Suppressor macrophage treated with lipopolysaccharide for 4 hours (primary cell): ENCODE measurements around the gene CEACAM8.
"Not testable (repeated sequence)": the region's sequence is repeated elsewhere in the genome, so short reads cannot be mapped to it uniquely, and the experiment has no call there.

ENCODE experiments used
- DNase-seq: peaks from one replicate; pipeline ENCODE4 v3.0.0-alpha.2; 2020

Gene CEACAM8

GRCh38 chr19:42594617-42595489 is at the start of gene CEACAM8:
CEACAM8 (minus strand) TSS chr19:42594924; CDS start chr19:42594828, 96 bp downstream.
- DNase-seq: no peak

GRCh38 chr19:42639324-42640092 is 44.8 kb upstream of the CEACAM8 start:
- not testable (repeated sequence) for DNase-seq

GRCh38 chr19:42635233-42635539 is 40.5 kb upstream of the CEACAM8 start:
- DNase-seq: no peak

- peak; percentile 63 for DNase-seq
Observed at GRCh38 chr19:42634409-42635232, 39.9 kb upstream of the CEACAM8 start.

GRCh38 chr19:42629191-42629590 is 34.5 kb upstream of the CEACAM8 start:
- no peak for DNase-seq

GRCh38 chr19:42628411-42629140 is 33.9 kb upstream of the CEACAM8 start:
- DNase-seq: peak; percentile 18

- no peak for DNase-seq
Observed at GRCh38 chr19:42627916-42628315, 33.2 kb upstream of the CEACAM8 start.

GRCh38 chr19:42626181-42626580 is 31.5 kb upstream of the CEACAM8 start:
- DNase-seq: no peak

GRCh38 chr19:42619271-42619670 is 24.5 kb upstream of the CEACAM8 start:
- DNase-seq: no peak

- no peak for DNase-seq
Observed at GRCh38 chr19:42613666-42614065, 18.9 kb upstream of the CEACAM8 start.

- not testable (repeated sequence) for DNase-seq
Observed at GRCh38 chr19:42610401-42610915, 15.7 kb upstream of the CEACAM8 start.

- DNase-seq: peak; percentile 64
Observed at GRCh38 chr19:42606660-42607351, 12.1 kb upstream of the CEACAM8 start.

GRCh38 chr19:42601811-42602443 is 7.2 kb upstream of the CEACAM8 start:
- peak; percentile 53 for DNase-seq

GRCh38 chr19:42596391-42597072 is 1.8 kb upstream of the CEACAM8 start:
- peak; percentile 51 for DNase-seq

GRCh38 chr19:42595550-42596172 is 937 bp upstream of the CEACAM8 start:
- no peak for DNase-seq

- no peak for DNase-seq
Observed at GRCh38 chr19:42589792-42590191, 4.9 kb downstream of the CEACAM8 start.

GRCh38 chr19:42584466-42584865 is 10.3 kb downstream of the CEACAM8 start:
- no peak for DNase-seq

- DNase-seq: peak; percentile 63
Observed at GRCh38 chr19:42577016-42577415, 17.7 kb downstream of the CEACAM8 start.

- no peak for DNase-seq
Observed at GRCh38 chr19:42576241-42576640, 18.5 kb downstream of the CEACAM8 start.

- DNase-seq: no peak
Observed at GRCh38 chr19:42573642-42574041, 21.1 kb downstream of the CEACAM8 start.
